PC-3 (cell line): ENCODE data around the gene NTN4. TPM values are rescaled to one million over a fixed set of nuclear protein-coding genes. Genes with fewer than 3 reads are reported as not detected.
A peak's percentile ranks its signal among the peaks of the same experiment; 100 is the strongest.

Experiments
- ATAC-seq: fragments of 200-7000 bp; cut with Tn5 transposase; 2 replicates; pipeline ENCODE4 v1.9.1; 2020; ENCODE audit warnings: mild to moderate bottlenecking, moderate library complexity
- BruUV-seq: library from RNA; stranded (reverse); fragments of 400-500 nt; replicated peaks from 2 replicates; lab custom pipeline; 2021; lab: Mats Ljungman, UMichigan
- CTCF ChIA-PET: fragments of 300-600 bp; sonication (Branson Sonifier 250); formaldehyde crosslinking; loops from one replicate; lab custom pipeline; 2022; ENCODE audit warnings: antibody characterized with exemption; lab: Charles Lee
- POLR2A ChIA-PET: fragments of 300-600 bp; sonication (Branson Sonifier 250); formaldehyde crosslinking; loops from one replicate; lab custom pipeline; 2022; ENCODE audit warnings: antibody characterized with exemption; ENCODE audit not compliant: unreplicated experiment; lab: Charles Lee
- DNase-seq: peaks from one replicate; pipeline ENCODE4 v3.0.0-alpha.2; 2015
- H2AFZ ChIP-seq: fragments of 300-600 bp; sonication (generic); 2 replicates; pipeline ENCODE4 v1.6.0; 2016; ENCODE audit warnings: antibody characterized with exemption, low read length
- H3F3A ChIP-seq: fragments of 300-600 bp; sonication (generic); one replicate; pipeline ENCODE4 v1.6.0; 2017; ENCODE audit warnings: antibody characterized with exemption, low read length, control low read depth, mild to moderate bottlenecking; ENCODE audit not compliant: unreplicated experiment
- H3K27ac ChIP-seq: fragments of 300-600 bp; sonication (generic); 2 replicates; pipeline ENCODE4 v1.5.1; 2016; ENCODE audit warnings: mild to moderate bottlenecking, low read length
- H3K27me3 ChIP-seq: fragments of 300-600 bp; sonication (generic); 2 replicates; pipeline ENCODE4 v1.6.1; 2016; ENCODE audit warnings: low read length, mixed read lengths
- H3K36me3 ChIP-seq: fragments of 300-600 bp; sonication (generic); 2 replicates; pipeline ENCODE4 v1.6.1; 2016; ENCODE audit warnings: low read depth, mixed run types, low read length, mixed read lengths
- H3K4me1 ChIP-seq: fragments of 300-600 bp; sonication (generic); 2 replicates; pipeline ENCODE4 v1.5.1; 2016; ENCODE audit warnings: low read length; ENCODE audit not compliant: insufficient read depth
- H3K4me2 ChIP-seq: fragments of 300-600 bp; sonication (generic); 2 replicates; pipeline ENCODE4 v1.6.0; 2016; ENCODE audit warnings: low read length
- H3K4me3 ChIP-seq: fragments of 300-600 bp; sonication (generic); 2 replicates; pipeline ENCODE4 v1.5.1; 2016; ENCODE audit warnings: mild to moderate bottlenecking, low read length, mixed read lengths
- H3K79me2 ChIP-seq: fragments of 300-600 bp; sonication (generic); 2 replicates; pipeline ENCODE4 v1.6.1; 2017; ENCODE audit warnings: low read length, mixed read lengths
- H3K9ac ChIP-seq: fragments of 300-600 bp; sonication (generic); 2 replicates; pipeline ENCODE4 v1.6.0; 2016; ENCODE audit warnings: mild to moderate bottlenecking, low read length
- H3K9me2 ChIP-seq: fragments of 300-600 bp; sonication (generic); replicated peaks from 2 replicates; pipeline ENCODE4 v1.6.1; 2016; ENCODE audit warnings: mixed run types, low read length, mixed read lengths
- H3K9me3 ChIP-seq: fragments of 300-600 bp; sonication (generic); 2 replicates; pipeline ENCODE4 v1.6.1; 2016; ENCODE audit warnings: low read length, mixed read lengths
- H4K20me1 ChIP-seq: fragments of 300-600 bp; sonication (generic); 2 replicates; pipeline ENCODE4 v1.6.1; 2016; ENCODE audit warnings: low read length, mixed read lengths
- EZH2 ChIP-seq: fragments of 300-600 bp; sonication (generic); IDR thresholded peaks from one replicate; pipeline ENCODE4 v1.6.1; 2017; ENCODE audit warnings: antibody characterized with exemption, mild to moderate bottlenecking, low read length; ENCODE audit not compliant: unreplicated experiment
- EZH2phosphoT487 ChIP-seq: fragments of 300-600 bp; sonication (generic); IDR thresholded peaks from 2 replicates; pipeline ENCODE4 v1.6.1; 2018; ENCODE audit warnings: mild to moderate bottlenecking, antibody characterized with exemption, low read length, borderline replicate concordance
- intact Hi-C: fragments of 100-400 bp; cut with micrococcal nuclease; formaldehyde crosslinking; loops from 2 replicates; pipeline ENCODE4 v1.9.0; 2023
- total RNA-seq: library from RNA; depleted of rRNA; stranded (reverse); fragments of >200 nt; gene quantifications from 2 replicates; pipeline ENCODE4 v1.2.3, GENCODE V29; 2014
- TF ChIP-seq, protein P1 (sequence below): fragments of 300-600 bp; sonication (generic); conservative IDR thresholded peaks from 2 replicates; pipeline ENCODE4 v1.5.1; 2017; ENCODE audit warnings: antibody characterized with exemption, low read depth, mild to moderate bottlenecking, low read length

Gene NTN4
- total RNA-seq, 1 experiment from 2014 or later: 39.6 TPM

DNA sequence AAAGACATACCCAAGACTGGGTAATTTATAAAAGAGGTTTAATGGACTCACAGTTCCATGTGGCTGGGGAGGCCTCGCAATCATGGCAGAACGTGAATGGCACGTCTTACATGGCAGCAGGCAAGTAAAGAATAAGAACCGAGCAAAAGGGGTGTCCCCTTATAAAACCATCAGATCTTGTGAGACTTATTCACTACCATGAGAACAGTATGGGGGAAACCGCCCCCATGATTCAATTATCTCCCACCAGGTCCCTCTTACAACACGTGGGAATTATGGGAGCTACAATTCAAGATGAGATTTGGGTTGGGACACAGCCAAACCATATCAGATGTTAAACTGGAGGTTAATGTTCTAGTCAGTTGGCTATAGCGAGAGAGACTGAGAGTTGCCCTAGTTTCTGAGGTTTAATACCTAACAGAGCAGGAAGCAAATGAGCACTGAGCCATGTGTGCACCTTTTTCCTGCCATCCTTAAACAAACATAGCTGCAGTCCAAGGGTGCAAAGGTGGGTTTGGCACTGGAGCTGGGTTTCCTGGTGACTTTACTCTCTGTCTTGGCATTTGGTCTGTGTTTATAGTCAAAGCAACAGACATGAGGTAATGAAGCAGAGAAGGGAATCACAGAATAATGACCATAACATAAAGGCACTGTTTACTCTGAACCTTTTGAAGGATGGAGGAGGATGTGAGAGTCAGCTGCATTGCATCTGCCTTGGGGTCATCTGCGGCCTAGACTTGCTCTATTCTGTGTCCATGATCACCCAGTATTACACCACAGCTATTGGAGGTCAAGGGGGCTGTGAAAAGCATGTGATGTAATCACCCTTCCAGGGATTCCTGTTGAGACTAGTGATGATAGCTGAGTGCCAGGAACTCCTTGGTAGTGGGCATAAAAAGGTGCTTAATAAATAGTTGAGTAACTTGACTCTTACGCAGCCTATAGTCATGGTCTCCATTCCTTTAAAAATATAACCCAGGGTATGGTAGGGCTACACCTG is 155.6 kb downstream of the NTN4 start:
- H3K4me3 ChIP-seq: no peak overlapping the region
- CTCF ChIA-PET: no interaction called here
- intact Hi-C loops: loop anchor here (2.0 kb wide), 1 partner anchor 14 kb away; no protein-coding TSS in a partner anchor
- DNase-seq (peak; percentile 58), ATAC-seq (no peak)
- TF ChIP-seq EZH2 (no peak), EZH2phosphoT487 (no peak)
- TF ChIP-seq, protein P1, sequence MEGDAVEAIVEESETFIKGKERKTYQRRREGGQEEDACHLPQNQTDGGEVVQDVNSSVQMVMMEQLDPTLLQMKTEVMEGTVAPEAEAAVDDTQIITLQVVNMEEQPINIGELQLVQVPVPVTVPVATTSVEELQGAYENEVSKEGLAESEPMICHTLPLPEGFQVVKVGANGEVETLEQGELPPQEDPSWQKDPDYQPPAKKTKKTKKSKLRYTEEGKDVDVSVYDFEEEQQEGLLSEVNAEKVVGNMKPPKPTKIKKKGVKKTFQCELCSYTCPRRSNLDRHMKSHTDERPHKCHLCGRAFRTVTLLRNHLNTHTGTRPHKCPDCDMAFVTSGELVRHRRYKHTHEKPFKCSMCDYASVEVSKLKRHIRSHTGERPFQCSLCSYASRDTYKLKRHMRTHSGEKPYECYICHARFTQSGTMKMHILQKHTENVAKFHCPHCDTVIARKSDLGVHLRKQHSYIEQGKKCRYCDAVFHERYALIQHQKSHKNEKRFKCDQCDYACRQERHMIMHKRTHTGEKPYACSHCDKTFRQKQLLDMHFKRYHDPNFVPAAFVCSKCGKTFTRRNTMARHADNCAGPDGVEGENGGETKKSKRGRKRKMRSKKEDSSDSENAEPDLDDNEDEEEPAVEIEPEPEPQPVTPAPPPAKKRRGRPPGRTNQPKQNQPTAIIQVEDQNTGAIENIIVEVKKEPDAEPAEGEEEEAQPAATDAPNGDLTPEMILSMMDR: no peak
- no TSS peak for BruUV-seq
- no peak overlapping the region for H2AFZ ChIP-seq
- H4K20me1 ChIP-seq: no peaks in the 10 kb centered on the region
- no peak overlapping the region for H3K4me2 ChIP-seq
- no peaks in the 10 kb centered on the region for H3K36me3 ChIP-seq
- H3F3A ChIP-seq: no peaks in the 10 kb centered on the region
- H3K9me2 ChIP-seq: no peaks in the 10 kb centered on the region
- peak overlapping the region; percentile 91 for H3K27ac ChIP-seq
- peaks cover 41% of the 10 kb centered on the region for H3K4me1 ChIP-seq
- H3K79me2 ChIP-seq: no peaks in the 10 kb centered on the region
- peak overlapping the region; percentile 55 for H3K9ac ChIP-seq
- POLR2A ChIA-PET: no interaction called here
- no peaks in the 10 kb centered on the region for H3K27me3 ChIP-seq
- no peaks in the 10 kb centered on the region for H3K9me3 ChIP-seq

DNA sequence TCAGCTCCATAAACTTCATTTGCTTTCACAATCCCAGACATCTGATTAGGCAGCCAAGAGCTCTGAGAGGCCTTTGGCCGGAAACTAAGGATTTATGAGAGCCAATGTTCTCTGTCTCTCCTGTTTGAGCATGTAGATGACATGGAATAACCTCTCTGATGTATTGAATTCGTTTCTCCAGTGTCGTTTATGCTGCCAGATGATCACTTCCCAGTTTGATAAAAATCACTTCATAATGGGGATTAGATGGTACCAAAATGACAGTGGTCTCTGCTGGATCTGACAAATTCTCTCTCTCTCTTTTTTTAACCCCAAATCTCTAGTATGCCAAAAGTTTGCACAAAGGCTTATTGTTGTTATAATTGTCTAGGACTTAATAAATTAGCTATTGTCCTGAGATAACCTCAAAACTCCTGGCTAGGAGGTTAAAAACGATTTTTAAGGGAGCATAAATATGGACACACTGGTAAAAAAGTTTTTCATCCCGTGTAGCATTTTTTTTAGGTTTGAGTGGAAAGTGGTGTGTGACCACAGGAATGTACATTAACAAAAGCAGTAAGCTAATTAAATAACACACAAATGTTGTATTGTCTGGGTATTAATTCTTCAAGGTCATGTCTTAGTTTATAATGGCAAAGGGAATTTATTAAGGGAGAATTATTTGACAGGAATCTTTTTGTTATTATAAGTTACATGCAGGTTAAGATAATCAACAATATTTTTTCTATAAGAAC is 156.7 kb downstream of the NTN4 start:
- H3K9ac ChIP-seq: peak overlapping the region; percentile 55
- ChIA-PET POLR2A (interaction anchor here (0.6 kb wide), 1 partner anchor 22 kb away, joined by 3 read pairs; no protein-coding TSS in a partner anchor), CTCF (interaction anchor here (0.6 kb wide), 1 partner anchor 84 kb away, joined by 3 read pairs; no protein-coding TSS in a partner anchor)
- H3K27me3 ChIP-seq: no peaks in the 10 kb centered on the region
- no peaks in the 10 kb centered on the region for H4K20me1 ChIP-seq
- H2AFZ ChIP-seq: no peak overlapping the region
- H3K27ac ChIP-seq: peak overlapping the region; percentile 91
- ATAC-seq (peak; percentile 49), DNase-seq (no peak)
- H3K4me2 ChIP-seq: peak overlapping the region; percentile 7
- H3K9me3 ChIP-seq: no peaks in the 10 kb centered on the region
- peaks cover 41% of the 10 kb centered on the region for H3K4me1 ChIP-seq
- BruUV-seq: no TSS peak
- no peak overlapping the region for H3K4me3 ChIP-seq
- no peaks in the 10 kb centered on the region for H3K9me2 ChIP-seq
- H3K36me3 ChIP-seq: no peaks in the 10 kb centered on the region
- H3F3A ChIP-seq: no peaks in the 10 kb centered on the region
- H3K79me2 ChIP-seq: no peaks in the 10 kb centered on the region
- intact Hi-C loops: loop anchor here (2.0 kb wide), 2 partner anchors 15 to 25 kb away; no protein-coding TSS in a partner anchor
- TF ChIP-seq EZH2: no peak
- no peak for TF ChIP-seq EZH2phosphoT487
- TF ChIP-seq, protein P1: no peak
